ENCODE results near the gene NUSAP1.
"Not testable (repeated sequence)": the region's sequence is repeated elsewhere in the genome, so short reads cannot be mapped to it uniquely, and the experiment has no call there.

NUSAP1 gene

DNA sequence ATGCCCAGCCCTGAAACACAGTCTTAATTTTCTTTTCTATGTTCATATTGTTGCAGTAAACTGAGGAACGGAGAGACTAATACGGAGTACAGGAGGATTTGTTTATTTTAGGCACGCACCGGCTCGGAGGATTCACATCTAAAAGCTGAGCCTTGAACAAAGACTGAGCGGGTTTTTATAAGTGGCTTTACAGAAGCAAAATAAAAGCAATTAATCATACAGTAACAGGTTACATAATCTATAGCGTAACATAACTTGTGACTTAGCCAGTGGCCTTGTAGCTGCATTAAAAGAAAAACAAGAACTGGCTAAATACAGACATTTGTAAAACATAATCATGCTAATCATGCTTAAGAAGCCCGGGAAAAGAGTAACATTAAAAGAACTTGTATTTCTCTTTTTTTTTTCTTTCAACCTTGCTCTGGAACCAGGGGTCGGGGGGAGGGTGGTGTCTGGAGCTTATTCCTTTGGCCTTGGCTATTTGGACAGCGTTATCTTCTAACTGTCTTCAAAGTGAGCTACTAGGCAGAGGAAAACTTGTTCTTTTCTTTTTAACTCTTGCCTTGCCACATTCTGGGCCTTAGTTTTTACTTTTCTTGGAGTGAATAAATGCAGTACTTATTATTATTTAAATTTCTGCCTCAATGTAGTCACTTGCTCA is 17.5 kb downstream of the NUSAP1 start:
- H3K9me3 ChIP-seq (ENCODE audit: control insufficient read depth, low read length): no peaks in the 10 kb centered on the region
- H3K36me3 ChIP-seq (ENCODE audit: control insufficient read depth, insufficient read depth, low read length): no peaks in the 10 kb centered on the region
- no peak overlapping the region for H3K27ac ChIP-seq (ENCODE audit: insufficient read depth, low read length, poor library complexity, severe bottlenecking)
- H3K27me3 ChIP-seq (replicated peaks; ENCODE audit: control insufficient read depth, insufficient read depth, low read length, poor library complexity, severe bottlenecking): no peaks in the 10 kb centered on the region
- DNase-seq: no peak
- no peak overlapping the region for H3K4me3 ChIP-seq (ENCODE audit: insufficient read depth, low read depth, low read length, poor library complexity, severe bottlenecking)
- no peaks in the 10 kb centered on the region for H3K4me1 ChIP-seq (ENCODE audit: control insufficient read depth, insufficient read depth, low read length, poor library complexity, severe bottlenecking)

DNA sequence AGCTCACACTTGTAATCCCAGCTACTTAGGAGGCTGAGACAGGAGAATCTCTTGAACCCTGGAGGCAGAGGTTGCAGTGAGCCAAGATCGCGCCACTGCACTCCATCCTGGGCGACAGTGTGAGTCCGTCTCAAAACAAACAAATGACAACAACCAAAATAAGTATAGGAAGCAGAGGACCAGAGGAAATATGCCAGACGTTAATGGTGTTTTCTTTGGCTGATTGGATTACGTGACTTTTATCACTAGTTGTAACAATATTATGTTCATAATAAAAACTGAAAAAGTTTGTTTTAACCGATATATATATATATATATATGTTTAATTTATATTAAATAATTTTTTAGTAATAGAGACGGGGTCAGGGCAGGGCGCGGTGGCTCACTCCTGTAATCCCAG is 21.7 kb downstream of the NUSAP1 start:
- H3K36me3 ChIP-seq (ENCODE audit: control insufficient read depth, insufficient read depth, low read length): no peaks in the 10 kb centered on the region
- H3K9me3 ChIP-seq (ENCODE audit: control insufficient read depth, low read length): no peaks in the 10 kb centered on the region
- no peak for DNase-seq

DNA sequence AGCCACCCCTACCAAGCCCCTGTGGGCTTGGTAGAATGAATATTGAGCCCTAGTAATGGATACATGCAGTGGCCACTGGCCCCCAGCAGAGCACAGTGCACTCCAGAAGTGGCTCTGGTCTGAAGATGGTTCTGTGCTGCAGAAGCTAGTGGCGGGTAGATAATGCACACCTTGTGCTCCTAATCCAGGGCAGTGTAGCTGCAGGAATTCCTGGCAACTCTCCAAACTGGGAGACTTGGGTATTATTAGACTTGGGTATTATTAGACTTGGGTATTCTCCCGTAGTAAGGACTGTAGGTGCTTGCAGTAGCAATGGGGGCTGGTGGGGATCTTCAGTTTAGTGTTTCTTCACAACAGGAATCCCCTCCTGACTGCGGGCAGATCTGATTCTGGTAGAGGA is 34.7 kb downstream of the NUSAP1 start:
- no peak for DNase-seq
- H3K27ac ChIP-seq (ENCODE audit: insufficient read depth, low read length, poor library complexity, severe bottlenecking): no peak overlapping the region
- H3K4me3 ChIP-seq (ENCODE audit: insufficient read depth, low read depth, low read length, poor library complexity, severe bottlenecking): no peak overlapping the region
- H3K36me3 ChIP-seq (ENCODE audit: control insufficient read depth, insufficient read depth, low read length): no peaks in the 10 kb centered on the region
- no peaks in the 10 kb centered on the region for H3K9me3 ChIP-seq (ENCODE audit: control insufficient read depth, low read length)
- H3K4me1 ChIP-seq (ENCODE audit: control insufficient read depth, insufficient read depth, low read length, poor library complexity, severe bottlenecking): no peaks in the 10 kb centered on the region
- H3K27me3 ChIP-seq (replicated peaks; ENCODE audit: control insufficient read depth, insufficient read depth, low read length, poor library complexity, severe bottlenecking): no peaks in the 10 kb centered on the region

More for the DNA sequence above, 21.7 kb downstream of the NUSAP1 start:
- H3K4me3 ChIP-seq (ENCODE audit: insufficient read depth, low read depth, low read length, poor library complexity, severe bottlenecking): no peak overlapping the region
- no peaks in the 10 kb centered on the region for H3K27me3 ChIP-seq (replicated peaks; ENCODE audit: control insufficient read depth, insufficient read depth, low read length, poor library complexity, severe bottlenecking)
- no peak overlapping the region for H3K27ac ChIP-seq (ENCODE audit: insufficient read depth, low read length, poor library complexity, severe bottlenecking)
- no peaks in the 10 kb centered on the region for H3K4me1 ChIP-seq (ENCODE audit: control insufficient read depth, insufficient read depth, low read length, poor library complexity, severe bottlenecking)

DNA sequence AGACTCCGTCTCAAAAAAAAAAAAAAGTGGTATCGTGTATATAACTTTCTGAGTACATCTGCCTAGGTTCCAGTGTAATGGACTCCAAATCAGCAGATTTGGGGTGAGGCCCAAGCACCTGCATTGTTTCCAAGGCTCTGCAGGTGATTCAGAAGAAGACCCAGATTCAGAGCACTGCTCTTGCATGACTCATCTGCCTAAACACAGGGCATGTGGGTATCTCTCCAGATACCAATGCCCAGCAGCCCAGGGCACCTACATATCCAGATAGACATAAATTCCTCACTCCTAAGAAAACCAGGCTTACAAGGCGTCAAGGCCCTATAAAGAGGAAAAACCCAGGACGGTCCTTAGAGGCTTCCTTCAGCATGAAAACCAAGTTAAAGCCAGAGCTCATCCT is 45.3 kb downstream of the NUSAP1 start:
- Histone ChIP-seq H3K9me3 (ENCODE audit: control insufficient read depth, low read length) (no peaks in the 10 kb centered on the region), H3K4me3 (ENCODE audit: insufficient read depth, low read depth, low read length, poor library complexity, severe bottlenecking) (no peak overlapping the region), H3K27ac (ENCODE audit: insufficient read depth, low read length, poor library complexity, severe bottlenecking) (no peak overlapping the region), H3K27me3 (replicated peaks; ENCODE audit: control insufficient read depth, insufficient read depth, low read length, poor library complexity, severe bottlenecking) (no peaks in the 10 kb centered on the region), H3K36me3 (ENCODE audit: control insufficient read depth, insufficient read depth, low read length) (no peaks in the 10 kb centered on the region), H3K4me1 (ENCODE audit: control insufficient read depth, insufficient read depth, low read length, poor library complexity, severe bottlenecking) (no peaks in the 10 kb centered on the region)
- no peak for DNase-seq

- not testable (repeated sequence) for H3K9me3 ChIP-seq (ENCODE audit: control insufficient read depth, low read length); H3K36me3 ChIP-seq (ENCODE audit: control insufficient read depth, insufficient read depth, low read length); H3K4me1 ChIP-seq (ENCODE audit: control insufficient read depth, insufficient read depth, low read length, poor library complexity, severe bottlenecking); H3K27me3 ChIP-seq (replicated peaks; ENCODE audit: control insufficient read depth, insufficient read depth, low read length, poor library complexity, severe bottlenecking); DNase-seq; H3K4me3 ChIP-seq (ENCODE audit: insufficient read depth, low read depth, low read length, poor library complexity, severe bottlenecking); H3K27ac ChIP-seq (ENCODE audit: insufficient read depth, low read length, poor library complexity, severe bottlenecking)
Observed at GRCh38 chr15:41383974-41384749, 51.5 kb downstream of the NUSAP1 start.

DNA sequence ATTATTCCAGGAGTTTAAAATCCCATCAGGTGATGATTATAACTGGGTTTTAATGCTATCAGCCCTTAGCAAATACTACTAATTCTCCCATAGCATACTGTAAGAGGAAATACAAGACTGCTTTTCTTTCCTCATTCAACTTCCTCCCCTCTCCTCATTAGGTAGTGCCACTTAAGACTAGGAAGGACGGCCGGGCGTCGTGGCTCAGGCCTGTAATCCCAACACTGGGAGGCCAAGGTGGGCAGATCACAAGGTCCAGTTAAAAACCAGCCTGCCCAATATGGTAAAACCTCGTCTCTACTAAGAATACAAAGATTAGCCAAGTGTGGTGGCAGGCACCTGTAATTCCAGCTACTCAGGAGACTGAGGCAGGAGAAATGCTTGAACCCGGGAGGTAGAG is 55.0 kb downstream of the NUSAP1 start:
- no peak overlapping the region for H3K4me3 ChIP-seq (ENCODE audit: insufficient read depth, low read depth, low read length, poor library complexity, severe bottlenecking)

DNA sequence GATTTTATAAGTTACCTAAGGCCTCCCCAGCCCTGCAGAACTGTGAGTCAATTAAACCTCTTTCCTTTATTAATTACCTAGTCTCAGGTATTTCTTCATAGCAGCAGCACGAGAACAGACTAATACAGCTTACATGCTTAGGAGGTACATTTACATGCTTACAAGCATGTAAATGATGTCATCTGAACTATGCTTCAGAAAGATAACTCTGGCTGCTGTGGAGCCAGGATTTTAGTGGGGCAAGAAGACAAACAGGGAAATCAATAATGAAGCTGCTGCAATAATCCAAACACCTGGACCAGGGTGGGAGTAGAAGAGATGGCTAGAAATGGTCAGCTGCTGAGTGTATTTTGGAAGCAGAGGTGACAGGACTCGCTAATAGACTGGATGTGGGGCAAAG is 60.0 kb downstream of the NUSAP1 start:
- Histone ChIP-seq H3K4me3 (ENCODE audit: insufficient read depth, low read depth, low read length, poor library complexity, severe bottlenecking) (no peak overlapping the region), H3K36me3 (ENCODE audit: control insufficient read depth, insufficient read depth, low read length) (peaks cover 15% of the 10 kb centered on the region), H3K27me3 (replicated peaks; ENCODE audit: control insufficient read depth, insufficient read depth, low read length, poor library complexity, severe bottlenecking) (no peaks in the 10 kb centered on the region), H3K9me3 (ENCODE audit: control insufficient read depth, low read length) (no peaks in the 10 kb centered on the region), H3K4me1 (ENCODE audit: control insufficient read depth, insufficient read depth, low read length, poor library complexity, severe bottlenecking) (no peaks in the 10 kb centered on the region), H3K27ac (ENCODE audit: insufficient read depth, low read length, poor library complexity, severe bottlenecking) (no peak overlapping the region)
- no peak for DNase-seq

More for the DNA sequence above, 55.0 kb downstream of the NUSAP1 start:
- Histone ChIP-seq H3K9me3 (ENCODE audit: control insufficient read depth, low read length) (no peaks in the 10 kb centered on the region), H3K4me1 (ENCODE audit: control insufficient read depth, insufficient read depth, low read length, poor library complexity, severe bottlenecking) (no peaks in the 10 kb centered on the region), H3K27ac (ENCODE audit: insufficient read depth, low read length, poor library complexity, severe bottlenecking) (no peak overlapping the region), H3K27me3 (replicated peaks; ENCODE audit: control insufficient read depth, insufficient read depth, low read length, poor library complexity, severe bottlenecking) (no peaks in the 10 kb centered on the region), H3K36me3 (ENCODE audit: control insufficient read depth, insufficient read depth, low read length) (peaks cover 8% of the 10 kb centered on the region)
- no peak for DNase-seq

DNA sequence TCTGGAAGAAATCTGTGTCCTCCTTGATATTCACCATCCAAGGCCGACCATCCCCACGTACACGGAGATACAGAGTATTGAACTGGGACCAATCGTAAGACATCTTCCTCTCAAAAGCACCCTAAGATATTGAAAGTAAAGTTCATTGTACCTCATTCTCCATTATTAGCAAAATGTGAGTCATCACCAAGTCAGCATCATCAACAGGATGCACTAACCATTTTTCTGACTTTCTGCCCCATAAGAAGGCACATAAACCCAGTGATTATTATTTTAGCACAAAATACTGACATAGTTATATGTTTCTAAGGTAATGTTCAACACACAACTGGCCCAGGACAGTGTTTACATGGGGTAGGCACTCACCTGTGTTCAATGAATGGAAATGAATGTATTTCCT is 62.2 kb downstream of the NUSAP1 start:
- no peak overlapping the region for H3K27ac ChIP-seq (ENCODE audit: insufficient read depth, low read length, poor library complexity, severe bottlenecking)
- peaks cover 15% of the 10 kb centered on the region for H3K36me3 ChIP-seq (ENCODE audit: control insufficient read depth, insufficient read depth, low read length)
- no peaks in the 10 kb centered on the region for H3K4me1 ChIP-seq (ENCODE audit: control insufficient read depth, insufficient read depth, low read length, poor library complexity, severe bottlenecking)
- no peaks in the 10 kb centered on the region for H3K9me3 ChIP-seq (ENCODE audit: control insufficient read depth, low read length)
- no peaks in the 10 kb centered on the region for H3K27me3 ChIP-seq (replicated peaks; ENCODE audit: control insufficient read depth, insufficient read depth, low read length, poor library complexity, severe bottlenecking)
- DNase-seq: no peak
- H3K4me3 ChIP-seq (ENCODE audit: insufficient read depth, low read depth, low read length, poor library complexity, severe bottlenecking): no peak overlapping the region

GRCh38 chr15:41396111-41396510 is 63.4 kb downstream of the NUSAP1 start:
- H3K27ac ChIP-seq (ENCODE audit: insufficient read depth, low read length, poor library complexity, severe bottlenecking): no peak overlapping the region
- no peaks in the 10 kb centered on the region for H3K9me3 ChIP-seq (ENCODE audit: control insufficient read depth, low read length)
- DNase-seq: no peak
- H3K4me1 ChIP-seq (ENCODE audit: control insufficient read depth, insufficient read depth, low read length, poor library complexity, severe bottlenecking): no peaks in the 10 kb centered on the region
- H3K36me3 ChIP-seq (ENCODE audit: control insufficient read depth, insufficient read depth, low read length): peaks cover 15% of the 10 kb centered on the region
- no peaks in the 10 kb centered on the region for H3K27me3 ChIP-seq (replicated peaks; ENCODE audit: control insufficient read depth, insufficient read depth, low read length, poor library complexity, severe bottlenecking)
- H3K4me3 ChIP-seq (ENCODE audit: insufficient read depth, low read depth, low read length, poor library complexity, severe bottlenecking): no peak overlapping the region

GRCh38 chr15:41401904-41402267 is 69.2 kb downstream of the NUSAP1 start:
- no peak for DNase-seq
- no peaks in the 10 kb centered on the region for H3K27me3 ChIP-seq (replicated peaks; ENCODE audit: control insufficient read depth, insufficient read depth, low read length, poor library complexity, severe bottlenecking)
- peaks cover under 1% of the 10 kb centered on the region for H3K36me3 ChIP-seq (ENCODE audit: control insufficient read depth, insufficient read depth, low read length)
- no peaks in the 10 kb centered on the region for H3K9me3 ChIP-seq (ENCODE audit: control insufficient read depth, low read length)
- peak overlapping the region; percentile 65 for H3K27ac ChIP-seq (ENCODE audit: insufficient read depth, low read length, poor library complexity, severe bottlenecking)
- H3K4me1 ChIP-seq (ENCODE audit: control insufficient read depth, insufficient read depth, low read length, poor library complexity, severe bottlenecking): no peaks in the 10 kb centered on the region
- H3K4me3 ChIP-seq (ENCODE audit: insufficient read depth, low read depth, low read length, poor library complexity, severe bottlenecking): peak overlapping the region; percentile 69

Data from effector memory CD4-positive, alpha-beta T cell (primary cell).